Measurements from ENCODE around the gene DIRAS2.

GRCh38 chr9:90629991-90630390, 12.6 kb downstream of the DIRAS2 start:
- TF ChIP-seq CTCF (IDR thresholded peaks at IDR 0.05) (no peak), POLR2AphosphoS5 (IDR thresholded peaks at IDR 0.05) (no peak)
